Measurements from ENCODE around the gene SLC25A21.

GRCh38 chr14:36724162-36724561 is 448.2 kb downstream of the SLC25A21 start:
- no peak for TF ChIP-seq CTCF (IDR thresholded peaks at IDR 0.05)
- TF ChIP-seq POLR2A (IDR thresholded peaks at IDR 0.05) = no peak
- TF ChIP-seq POLR2AphosphoS5 (IDR thresholded peaks at IDR 0.05) = no peak
